ENCODE data around the gene GLT6D1. TPM values are rescaled to one million over a fixed set of nuclear protein-coding genes. Genes with fewer than 3 reads are reported as not detected.

Gene GLT6D1
- total RNA-seq, 4 donors from 2014 or later = not detected

DNA sequence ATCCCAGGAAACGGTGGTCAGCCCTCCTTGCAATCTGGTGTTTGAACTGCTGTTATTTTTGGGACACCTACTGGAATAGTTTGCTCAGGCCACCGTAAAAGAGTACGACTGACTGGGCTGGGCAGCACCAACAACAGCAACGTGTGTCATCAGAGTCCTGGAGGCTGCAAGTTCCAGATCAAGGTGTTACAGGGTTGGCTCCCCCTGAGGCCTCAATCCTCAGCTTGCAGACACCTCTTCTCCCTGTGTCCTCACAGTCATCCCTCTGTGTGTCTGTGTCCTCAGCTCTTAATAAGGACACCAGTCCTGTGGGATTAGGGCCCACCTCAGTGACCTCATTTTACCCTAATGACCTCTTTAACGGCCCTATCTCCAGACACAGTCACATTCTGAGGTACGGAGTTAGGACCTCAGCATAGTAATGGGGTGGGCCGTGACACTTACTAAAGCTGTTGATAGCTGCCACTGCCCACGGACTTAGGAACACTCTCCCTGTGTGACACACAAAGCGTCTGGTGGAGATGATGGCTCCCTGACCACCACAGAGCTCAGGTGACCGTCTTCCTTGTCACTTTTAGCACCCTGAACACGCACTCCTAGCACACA lies 16.8 kb downstream of the GLT6D1 start:
- TF ChIP-seq, protein P1, sequence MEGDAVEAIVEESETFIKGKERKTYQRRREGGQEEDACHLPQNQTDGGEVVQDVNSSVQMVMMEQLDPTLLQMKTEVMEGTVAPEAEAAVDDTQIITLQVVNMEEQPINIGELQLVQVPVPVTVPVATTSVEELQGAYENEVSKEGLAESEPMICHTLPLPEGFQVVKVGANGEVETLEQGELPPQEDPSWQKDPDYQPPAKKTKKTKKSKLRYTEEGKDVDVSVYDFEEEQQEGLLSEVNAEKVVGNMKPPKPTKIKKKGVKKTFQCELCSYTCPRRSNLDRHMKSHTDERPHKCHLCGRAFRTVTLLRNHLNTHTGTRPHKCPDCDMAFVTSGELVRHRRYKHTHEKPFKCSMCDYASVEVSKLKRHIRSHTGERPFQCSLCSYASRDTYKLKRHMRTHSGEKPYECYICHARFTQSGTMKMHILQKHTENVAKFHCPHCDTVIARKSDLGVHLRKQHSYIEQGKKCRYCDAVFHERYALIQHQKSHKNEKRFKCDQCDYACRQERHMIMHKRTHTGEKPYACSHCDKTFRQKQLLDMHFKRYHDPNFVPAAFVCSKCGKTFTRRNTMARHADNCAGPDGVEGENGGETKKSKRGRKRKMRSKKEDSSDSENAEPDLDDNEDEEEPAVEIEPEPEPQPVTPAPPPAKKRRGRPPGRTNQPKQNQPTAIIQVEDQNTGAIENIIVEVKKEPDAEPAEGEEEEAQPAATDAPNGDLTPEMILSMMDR (IDR thresholded peaks at IDR 0.05) = no peak
- ATAC-seq (ENCODE audit: low FRiP score) = no peak
- no peak for DNase-seq (ENCODE audit: low spot score)

- DNase-seq (ENCODE audit: low spot score) (no peak), ATAC-seq (ENCODE audit: low FRiP score) (no peak)
- TF ChIP-seq, protein P1 (IDR thresholded peaks at IDR 0.05) = no peak
Measured at GRCh38 chr9:135620558-135620957, 18.8 kb downstream of the GLT6D1 start.

GRCh38 chr9:135619599-135619886 lies 19.8 kb downstream of the GLT6D1 start:
- DNase-seq (ENCODE audit: low spot score) (no peak), ATAC-seq (ENCODE audit: low FRiP score) (no peak)
- TF ChIP-seq, protein P1 (IDR thresholded peaks at IDR 0.05) = no peak

- ATAC-seq (ENCODE audit: low FRiP score) (no peak), DNase-seq (ENCODE audit: low spot score) (no peak)
- TF ChIP-seq, protein P1 (IDR thresholded peaks at IDR 0.05) = no peak
Measured at GRCh38 chr9:135618866-135619598, 20.3 kb downstream of the GLT6D1 start.

GRCh38 chr9:135617991-135618411 lies 21.3 kb downstream of the GLT6D1 start:
- TF ChIP-seq, protein P1 (IDR thresholded peaks at IDR 0.05) = no peak
- ATAC-seq (ENCODE audit: low FRiP score) = no peak
- DNase-seq (ENCODE audit: low spot score) = no peak

- ATAC-seq (ENCODE audit: low FRiP score) = no peak
- TF ChIP-seq, protein P1 (IDR thresholded peaks at IDR 0.05) = no peak
Measured at GRCh38 chr9:135617538-135617900, 21.8 kb downstream of the GLT6D1 start.

More at GRCh38 chr9:135617538-135617900, 21.8 kb downstream of the GLT6D1 start:
- DNase-seq (ENCODE audit: low spot score) = no peak
